SU-DHL-6 (cell line): ENCODE data around the gene SORCS2.

Experiments used
- H2AFZ ChIP-seq: fragments of 200-600 bp; sonication (generic); 2 replicates; pipeline ENCODE4 v1.6.1; 2014; ENCODE audit warnings: low read depth, mild to moderate bottlenecking, moderate library complexity, mixed read lengths, antibody characterized with exemption, low read length; ENCODE audit not compliant: severe bottlenecking
- H3F3A ChIP-seq: fragments of 200-600 bp; shearing (Covaris generic); 2 replicates; pipeline ENCODE4 v1.6.0; 2016; ENCODE audit warnings: antibody characterized with exemption, mild to moderate bottlenecking; ENCODE audit not compliant: insufficient read depth
- H3K27ac ChIP-seq: fragments of 200-600 bp; sonication (generic); 2 replicates; pipeline ENCODE4 v1.5.1; 2016; ENCODE audit warnings: low read depth, mild to moderate bottlenecking, low read length, moderate library complexity, mixed read lengths
- H3K27me3 ChIP-seq: fragments of 200-600 bp; sonication (generic), shearing (Covaris generic); 2 replicates; pipeline ENCODE4 v1.6.0; 2014; ENCODE audit warnings: mild to moderate bottlenecking, low read length
- H3K36me3 ChIP-seq: fragments of 200-600 bp; sonication (generic); 2 replicates; pipeline ENCODE4 v1.6.1; 2014; ENCODE audit warnings: mild to moderate bottlenecking, low read length, mixed read lengths
- H3K4me2 ChIP-seq: fragments of 300-600, 200-600 bp; shearing (Covaris generic), sonication (generic); 2 replicates; pipeline ENCODE4 v1.6.0; 2014; ENCODE audit warnings: low read length, low read depth, mild to moderate bottlenecking; ENCODE audit not compliant: poor library complexity, severe bottlenecking
- H3K4me3 ChIP-seq: fragments of 200-600 bp; sonication (generic); 2 replicates; pipeline ENCODE4 v1.5.1; 2014; ENCODE audit warnings: antibody characterized with exemption, low read length, mild to moderate bottlenecking, mixed read lengths; ENCODE audit not compliant: insufficient read depth, poor library complexity, severe bottlenecking
- H3K79me2 ChIP-seq: fragments of 200-600 bp; sonication (generic); 2 replicates; pipeline ENCODE4 v1.6.1; 2014; ENCODE audit warnings: mild to moderate bottlenecking, low read length, moderate library complexity; ENCODE audit not compliant: insufficient read depth
- H3K9ac ChIP-seq: fragments of 200-600 bp; sonication (generic); 2 replicates; pipeline ENCODE4 v1.7.0; 2014; ENCODE audit warnings: mild to moderate bottlenecking, low read length
- H3K9me2 ChIP-seq: fragments of 200-600 bp; sonication (generic); replicated peaks from 2 replicates; pipeline ENCODE4 v1.6.1; 2014; ENCODE audit warnings: low read length; ENCODE audit not compliant: insufficient read depth
- H3K9me3 ChIP-seq: fragments of 200-600 bp; sonication (generic); 2 replicates; pipeline ENCODE4 v1.6.1; 2014; ENCODE audit warnings: low read length, mixed read lengths; ENCODE audit not compliant: insufficient read depth
- H4K20me1 ChIP-seq: fragments of 200-600 bp; sonication (generic); 2 replicates; pipeline ENCODE4 v1.6.1; 2014; ENCODE audit warnings: low read depth, mild to moderate bottlenecking, antibody characterized with exemption, low read length, moderate library complexity, mixed read lengths
- CTCF ChIP-seq: fragments of 200-600 bp; sonication (generic); IDR thresholded peaks from one replicate; pipeline ENCODE4 v1.5.1; 2017; ENCODE audit warnings: antibody characterized with exemption, mild to moderate bottlenecking, low read length, moderate library complexity; ENCODE audit not compliant: insufficient read depth, poor library complexity, severe bottlenecking
- EZH2phosphoT487 ChIP-seq: fragments of 200-600 bp; sonication (generic), shearing (Covaris generic); conservative IDR thresholded peaks from 2 replicates; pipeline ENCODE4 v1.6.1; 2018; ENCODE audit warnings: mild to moderate bottlenecking, antibody characterized with exemption, low read length, moderate library complexity, mixed read lengths

Gene SORCS2

DNA sequence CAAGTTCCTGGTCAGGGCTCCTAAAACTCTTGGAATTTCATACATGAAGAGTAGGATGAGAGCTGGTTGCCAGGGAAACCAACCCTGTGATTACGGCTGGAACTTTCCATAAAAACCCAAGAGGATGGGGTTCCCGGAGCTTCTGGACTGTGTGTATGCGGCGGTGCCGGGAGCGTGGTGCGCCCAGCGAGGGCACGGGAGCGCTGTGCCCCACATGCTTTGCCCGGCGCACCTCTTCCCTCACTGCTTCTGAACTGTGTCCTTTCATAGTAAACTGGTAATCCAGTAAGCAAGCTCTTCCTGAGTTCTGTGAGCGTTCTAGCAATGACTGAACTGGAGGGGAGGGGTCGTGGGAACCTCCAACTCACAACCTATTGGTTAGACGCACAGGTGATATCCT is 594.7 kb downstream of the SORCS2 start:
- Histone ChIP-seq H3K4me2 (no peak overlapping the region), H3F3A (no peaks in the 10 kb centered on the region)

DNA sequence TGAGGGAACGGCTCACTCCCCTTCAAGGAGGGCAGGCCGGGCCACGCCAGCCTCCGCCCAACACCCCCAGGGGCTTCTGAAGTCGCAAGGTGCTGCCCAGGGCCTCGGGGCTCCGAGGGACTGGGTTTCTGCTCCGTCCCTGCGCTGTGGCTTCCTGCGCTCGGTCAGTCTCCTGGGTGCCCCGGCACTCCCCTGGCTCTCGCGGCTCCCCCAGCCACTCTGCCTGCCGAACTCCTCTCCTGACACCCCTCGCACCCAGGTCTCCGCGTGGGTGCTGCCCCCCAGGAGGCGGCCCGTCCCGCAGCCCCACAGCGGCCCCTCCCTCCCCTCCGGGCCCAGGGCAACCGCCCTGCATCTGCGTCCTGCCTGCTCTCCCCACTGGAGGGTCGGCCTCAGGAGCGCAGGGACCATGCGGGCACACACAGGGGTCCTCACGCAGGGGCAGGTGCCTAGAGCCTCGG is 595.4 kb downstream of the SORCS2 start:
- Histone ChIP-seq H3F3A (no peaks in the 10 kb centered on the region), H2AFZ (no peak overlapping the region), H3K4me2 (no peak overlapping the region), H3K9ac (no peak overlapping the region), H3K9me3 (no peaks in the 10 kb centered on the region), H4K20me1 (no peaks in the 10 kb centered on the region), H3K27me3 (no peaks in the 10 kb centered on the region; the same call in 1 of the 2 replicates), H3K4me3 (no peak overlapping the region), H3K79me2 (no peaks in the 10 kb centered on the region), H3K36me3 (no peaks in the 10 kb centered on the region), H3K27ac (no peak overlapping the region), H3K9me2 (no peaks in the 10 kb centered on the region)
- TF ChIP-seq CTCF (no peak), EZH2phosphoT487 (no peak)

More for the DNA sequence above, 594.7 kb downstream of the SORCS2 start:
- Histone ChIP-seq H3K9ac (no peak overlapping the region), H3K27ac (no peak overlapping the region), H3K27me3 (no peaks in the 10 kb centered on the region; the same call in 1 of the 2 replicates), H3K9me2 (no peaks in the 10 kb centered on the region), H3K79me2 (no peaks in the 10 kb centered on the region), H3K36me3 (no peaks in the 10 kb centered on the region), H3K4me3 (no peak overlapping the region), H3K9me3 (no peaks in the 10 kb centered on the region), H2AFZ (no peak overlapping the region), H4K20me1 (no peaks in the 10 kb centered on the region)
- TF ChIP-seq EZH2phosphoT487 (no peak), CTCF (no peak)

DNA sequence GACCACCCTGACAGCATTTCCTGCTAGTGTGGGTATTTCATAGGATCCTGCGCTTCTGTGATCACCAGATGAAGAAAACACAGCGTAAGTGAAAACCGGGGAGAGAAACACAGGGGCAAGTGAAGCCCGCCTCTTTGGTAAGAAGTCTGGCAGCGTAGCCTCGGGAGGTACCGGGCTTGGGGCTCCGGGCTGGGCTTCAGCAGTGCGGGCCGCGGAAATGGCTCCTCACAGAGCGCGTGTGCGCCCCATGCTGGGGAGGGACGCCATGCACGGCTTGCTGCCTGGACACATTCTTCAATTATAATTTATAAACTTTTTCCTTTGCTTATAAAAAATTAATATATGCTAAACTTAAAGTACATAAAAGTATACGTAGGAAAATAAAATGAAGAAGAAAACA is 595.9 kb downstream of the SORCS2 start:
- TF ChIP-seq EZH2phosphoT487: no peak
- no peak for TF ChIP-seq CTCF
- Histone ChIP-seq H3K4me2 (no peak overlapping the region), H2AFZ (no peak overlapping the region), H3K79me2 (no peaks in the 10 kb centered on the region), H3K9me3 (no peaks in the 10 kb centered on the region), H3K36me3 (no peaks in the 10 kb centered on the region), H3K27me3 (no peaks in the 10 kb centered on the region; the same call in 1 of the 2 replicates), H3K9ac (no peak overlapping the region), H3K27ac (no peak overlapping the region), H3F3A (no peaks in the 10 kb centered on the region), H4K20me1 (no peaks in the 10 kb centered on the region), H3K4me3 (no peak overlapping the region), H3K9me2 (no peaks in the 10 kb centered on the region)
